Hematopoietic multipotent progenitor cell treated with erythropoietin and hydrocortisone succinate and interleukin-3 and kit ligand, for 6 days (in vitro differentiated cells): ENCODE data around the gene MARCHF10.
A peak's percentile ranks its signal among the peaks of the same experiment; 100 is the strongest.
"Not testable (repeated sequence)": the region's sequence is repeated elsewhere in the genome, so short reads cannot be mapped to it uniquely, and the experiment has no call there.

Source experiments
- DNase-seq: peaks from one replicate; pipeline ENCODE4 v3.0.0-alpha.2; 2015

Gene MARCHF10

DNA sequence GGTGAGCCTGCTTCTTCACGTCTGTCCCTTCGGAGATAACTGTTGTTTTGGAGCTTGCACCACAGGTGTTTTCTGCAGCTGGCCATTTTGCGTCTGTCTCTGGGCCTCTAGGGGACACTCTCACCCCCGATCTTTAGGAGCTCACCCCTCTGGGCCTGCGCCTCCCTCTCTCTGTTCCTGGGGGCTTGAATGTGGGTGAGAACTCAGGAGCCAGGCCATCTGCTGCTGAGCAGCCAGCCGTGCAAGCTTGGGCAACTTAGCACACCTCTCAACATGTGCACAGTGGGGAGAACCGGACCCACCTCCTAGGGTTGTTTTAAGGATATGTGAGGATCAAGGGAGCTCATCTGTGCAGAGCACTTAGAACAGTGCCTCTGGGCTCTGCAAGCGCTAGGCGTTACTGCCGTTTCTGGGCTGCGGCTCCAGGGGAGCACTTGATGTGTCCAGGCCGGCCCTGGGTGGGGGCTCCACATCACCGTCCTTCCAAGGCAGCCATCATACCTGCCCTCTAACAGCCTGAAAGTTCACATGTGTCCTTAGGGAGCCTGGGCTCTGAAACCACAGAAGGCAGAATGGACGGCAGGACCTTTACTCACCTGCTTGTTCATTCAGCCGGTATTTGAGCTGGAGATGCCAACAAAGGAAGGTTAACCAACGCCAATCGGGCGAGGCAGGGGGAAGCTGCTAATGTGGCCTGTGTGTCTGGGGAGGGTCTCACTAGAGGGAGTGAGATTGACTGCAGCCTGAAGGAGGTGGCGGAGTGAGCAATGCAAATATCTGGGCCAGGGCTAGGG is 114.3 kb downstream of the MARCHF10 start:
- peak; percentile 41 for DNase-seq

DNA sequence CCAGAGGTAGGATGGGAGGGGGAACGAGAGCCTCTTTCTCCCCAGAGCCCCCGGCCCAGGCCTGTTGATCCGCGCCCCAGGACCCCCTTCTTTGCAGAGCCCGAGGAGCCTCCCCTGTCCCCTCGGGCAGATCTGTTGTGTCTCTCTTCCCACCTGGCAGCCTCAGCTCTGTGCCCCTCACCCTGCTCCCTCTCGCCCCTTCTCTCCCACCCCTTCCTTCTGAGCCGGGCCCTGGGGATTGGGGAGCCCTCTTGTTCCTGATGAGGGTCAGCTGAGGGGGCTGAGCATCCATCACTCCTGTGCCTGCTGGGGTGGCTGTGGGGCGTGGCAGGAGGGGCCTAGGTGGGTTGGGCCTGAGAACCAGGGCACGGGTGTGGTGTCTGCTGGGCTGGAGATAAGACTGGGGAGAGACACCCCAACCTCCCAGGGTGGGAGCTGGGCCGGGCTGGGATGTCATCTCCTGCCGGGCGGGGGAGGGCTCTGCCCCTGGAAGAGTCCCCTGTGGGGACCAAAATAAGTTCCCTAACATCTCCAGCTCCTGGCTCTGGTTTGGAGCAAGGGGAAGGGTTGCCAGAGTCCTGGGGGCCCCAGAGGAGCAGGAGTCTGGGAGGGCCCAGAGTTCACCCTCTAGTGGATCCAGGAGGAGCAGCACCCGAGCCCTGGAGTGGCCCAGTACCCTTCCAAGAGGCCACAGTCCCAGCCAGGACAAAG is 115.2 kb downstream of the MARCHF10 start:
- peak; percentile 96 for DNase-seq

DNA sequence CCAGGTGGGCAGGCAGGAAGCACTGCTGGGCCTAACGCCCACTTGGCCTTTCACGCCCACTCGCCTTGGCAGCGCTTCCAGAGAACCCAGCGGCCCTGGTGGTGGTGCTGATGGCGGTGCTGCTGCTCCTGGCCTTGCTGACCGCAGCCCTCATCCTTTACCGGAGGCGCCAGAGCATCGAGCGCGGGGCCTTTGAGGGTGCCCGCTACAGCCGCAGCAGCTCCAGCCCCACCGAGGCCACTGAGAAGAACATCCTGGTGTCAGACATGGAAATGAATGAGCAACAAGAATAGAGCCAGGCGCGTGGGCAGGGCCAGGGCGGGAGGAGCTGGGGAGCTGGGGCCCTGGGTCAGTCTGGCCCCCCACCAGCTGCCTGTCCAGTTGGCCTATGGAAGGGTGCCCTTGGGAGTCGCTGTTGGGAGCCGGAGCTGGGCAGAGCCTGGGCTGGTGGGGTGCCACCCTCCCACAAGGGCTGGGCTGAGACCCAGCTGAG is 115.9 kb downstream of the MARCHF10 start:
- DNase-seq = peak; percentile 35

DNA sequence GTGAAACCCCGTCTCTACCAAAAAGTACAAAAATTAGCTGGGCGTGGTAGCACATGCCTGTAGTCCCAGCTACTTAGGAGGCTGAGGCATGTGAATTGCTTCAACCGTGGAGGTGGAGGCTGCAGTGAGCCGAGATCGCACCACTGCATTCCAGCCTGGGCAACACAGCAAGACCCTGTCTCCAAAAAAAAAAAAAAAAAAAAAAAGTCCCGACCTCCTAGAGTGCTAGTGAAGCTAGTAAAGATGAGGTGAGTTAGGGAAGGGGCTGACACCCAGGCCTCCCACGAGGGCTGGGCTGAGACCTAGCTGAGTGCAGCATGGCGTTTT is 116.6 kb downstream of the MARCHF10 start:
- DNase-seq = not testable (repeated sequence)

DNA sequence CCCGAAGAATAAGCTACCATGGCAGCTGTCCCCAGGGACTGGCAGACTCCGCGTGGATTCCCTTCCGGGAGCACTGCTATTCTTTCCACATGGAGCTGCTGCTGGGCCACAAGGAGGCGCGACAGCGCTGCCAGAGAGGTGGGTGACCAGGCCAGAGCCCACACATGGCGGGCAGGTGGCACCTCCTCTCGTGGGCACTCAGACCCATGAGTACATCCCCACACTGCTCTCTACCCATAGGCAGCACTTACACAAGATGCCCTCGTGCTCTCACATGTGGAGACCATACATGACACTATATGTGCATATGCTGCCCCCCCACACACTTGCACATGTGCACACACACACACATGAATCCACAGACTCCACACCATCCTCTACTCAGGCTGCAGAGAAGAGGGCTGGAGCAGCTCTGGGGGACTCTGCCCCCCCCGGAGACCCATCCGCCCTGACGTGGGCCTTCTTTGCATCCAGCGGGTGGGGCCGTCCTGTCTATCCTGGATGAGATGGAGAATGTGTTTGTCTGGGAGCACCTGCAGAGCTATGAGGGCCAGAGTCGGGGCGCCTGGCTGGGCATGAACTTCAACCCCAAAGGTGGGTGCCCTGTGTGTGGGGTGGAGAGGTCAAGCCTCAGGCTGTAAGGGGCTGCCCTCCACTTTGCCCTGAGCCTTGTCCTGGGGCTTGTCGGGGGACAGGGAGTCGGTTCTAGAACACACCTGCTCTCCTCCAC is 117.8 kb downstream of the MARCHF10 start:
- no peak for DNase-seq

DNA sequence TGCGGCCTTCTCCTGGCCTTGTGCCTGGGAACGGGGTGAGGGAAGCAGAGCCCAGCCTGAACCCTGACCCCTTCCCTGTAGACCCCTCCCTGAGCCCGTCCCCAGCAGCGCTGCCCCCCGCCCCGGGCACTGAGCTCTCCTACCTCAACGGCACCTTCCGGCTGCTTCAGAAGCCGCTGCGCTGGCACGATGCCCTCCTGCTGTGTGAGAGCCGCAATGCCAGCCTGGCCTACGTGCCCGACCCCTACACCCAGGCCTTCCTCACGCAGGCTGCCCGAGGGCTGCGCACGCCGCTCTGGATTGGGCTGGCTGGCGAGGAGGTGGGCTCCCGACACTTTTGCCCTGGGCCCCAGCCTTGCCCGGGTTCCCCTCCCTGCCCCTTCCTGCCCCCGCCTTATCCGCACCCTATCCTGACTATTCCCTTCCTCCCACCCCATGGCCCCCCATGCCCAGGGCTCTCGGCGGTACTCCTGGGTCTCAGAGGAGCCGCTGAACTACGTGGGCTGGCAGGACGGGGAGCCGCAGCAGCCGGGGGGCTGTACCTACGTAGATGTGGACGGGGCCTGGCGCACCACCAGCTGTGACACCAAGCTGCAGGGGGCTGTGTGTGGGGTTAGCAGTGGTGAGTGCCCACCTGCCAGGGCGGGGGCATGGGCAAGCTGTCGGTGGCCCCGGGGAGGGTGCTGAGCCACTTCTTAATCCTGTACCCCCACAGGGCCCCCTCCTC is 118.5 kb downstream of the MARCHF10 start:
- no peak for DNase-seq

DNA sequence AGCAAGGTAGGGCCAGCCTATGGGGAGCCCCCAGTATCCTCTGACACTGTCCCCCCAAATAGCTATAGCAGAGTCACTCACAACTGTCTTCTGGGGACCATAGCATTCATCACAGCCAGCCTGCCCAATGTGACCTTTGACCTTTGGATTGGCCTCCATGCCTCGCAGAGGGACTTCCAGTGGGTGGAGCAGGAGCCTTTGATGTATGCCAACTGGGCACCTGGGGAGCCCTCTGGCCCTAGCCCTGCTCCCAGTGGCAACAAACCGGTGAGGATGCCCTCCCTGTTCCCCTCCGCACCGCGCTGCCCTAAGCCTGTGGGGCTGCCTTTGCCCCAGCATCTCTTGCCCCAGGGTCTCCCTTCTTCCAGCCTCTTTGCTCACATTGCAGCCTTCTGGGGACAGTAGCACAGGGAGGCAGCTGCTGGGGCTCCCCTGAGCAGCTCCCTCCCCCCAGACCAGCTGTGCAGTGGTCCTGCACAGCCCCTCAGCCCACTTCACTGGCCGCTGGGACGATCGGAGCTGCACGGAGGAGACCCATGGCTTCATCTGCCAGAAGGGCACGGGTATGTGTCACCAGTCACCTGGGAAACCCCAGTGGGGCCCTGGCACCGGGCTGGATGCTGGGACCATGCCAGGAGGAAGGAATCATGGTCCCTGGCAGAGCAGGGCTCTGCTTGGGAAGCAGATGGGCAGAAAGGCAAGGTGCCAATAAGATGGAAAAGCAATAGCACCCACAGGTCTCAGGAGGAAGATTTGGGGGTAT is 119.5 kb downstream of the MARCHF10 start:
- no peak for DNase-seq

DNA sequence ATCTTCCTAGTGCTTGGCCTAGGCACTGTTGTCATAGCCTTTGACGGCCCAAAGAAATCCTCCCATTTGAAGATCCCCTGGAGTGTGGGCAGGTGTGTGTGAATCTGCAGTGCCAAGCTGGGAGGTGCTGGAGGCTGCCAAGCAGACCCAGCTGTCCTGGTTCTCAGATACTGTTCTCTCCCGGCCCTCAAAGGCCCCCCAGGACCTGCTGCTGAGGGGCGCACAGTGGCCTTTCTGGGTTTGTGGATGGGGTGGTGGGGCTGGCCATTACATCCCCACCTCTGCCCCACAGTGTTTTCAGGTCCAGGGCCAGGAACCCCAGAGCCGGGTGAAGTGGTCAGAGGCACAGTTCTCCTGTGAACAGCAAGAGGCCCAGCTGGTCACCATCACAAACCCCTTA is 120.1 kb downstream of the MARCHF10 start:
- no peak for DNase-seq

DNA sequence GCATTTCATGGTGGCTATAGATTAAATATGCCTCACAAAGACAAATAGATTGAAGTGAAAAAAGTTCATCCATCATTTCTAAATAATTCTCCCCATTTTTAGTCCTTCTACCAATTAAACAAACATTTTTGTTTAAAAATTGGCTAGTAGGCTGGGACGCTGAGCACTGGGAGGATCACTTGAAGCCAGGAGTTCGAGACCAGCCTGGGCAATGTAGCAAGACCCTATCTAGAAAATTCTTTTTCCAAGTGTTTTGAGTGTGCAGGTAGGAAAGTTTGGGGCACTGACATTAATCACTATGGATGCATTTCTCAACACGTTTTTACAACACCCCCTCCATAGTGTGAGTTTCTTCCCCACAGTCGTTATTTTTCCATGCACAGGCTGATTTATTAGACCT is 123.9 kb downstream of the MARCHF10 start:
- no peak for DNase-seq

DNA sequence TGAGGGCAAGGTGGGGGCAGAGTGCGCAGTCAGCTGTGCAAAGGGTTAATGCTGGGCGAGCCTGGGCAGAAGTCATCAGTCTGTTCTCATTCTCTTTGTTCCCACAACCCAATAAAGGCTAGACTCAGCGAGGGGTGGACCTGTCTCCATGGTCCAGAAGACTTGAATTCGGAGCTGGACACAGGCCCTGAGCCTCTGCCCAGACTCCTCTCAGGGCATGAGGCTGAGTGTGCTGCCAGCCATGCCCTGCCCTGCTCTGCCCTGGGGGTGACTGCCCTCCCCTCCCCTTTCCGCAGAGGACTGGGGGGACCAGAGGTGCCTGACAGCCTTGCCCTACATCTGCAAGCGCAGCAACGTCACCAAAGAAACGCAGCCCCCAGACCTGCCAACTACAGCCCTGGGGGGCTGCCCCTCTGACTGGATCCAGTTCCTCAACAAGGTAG is 126.2 kb downstream of the MARCHF10 start:
- DNase-seq = no peak

DNA sequence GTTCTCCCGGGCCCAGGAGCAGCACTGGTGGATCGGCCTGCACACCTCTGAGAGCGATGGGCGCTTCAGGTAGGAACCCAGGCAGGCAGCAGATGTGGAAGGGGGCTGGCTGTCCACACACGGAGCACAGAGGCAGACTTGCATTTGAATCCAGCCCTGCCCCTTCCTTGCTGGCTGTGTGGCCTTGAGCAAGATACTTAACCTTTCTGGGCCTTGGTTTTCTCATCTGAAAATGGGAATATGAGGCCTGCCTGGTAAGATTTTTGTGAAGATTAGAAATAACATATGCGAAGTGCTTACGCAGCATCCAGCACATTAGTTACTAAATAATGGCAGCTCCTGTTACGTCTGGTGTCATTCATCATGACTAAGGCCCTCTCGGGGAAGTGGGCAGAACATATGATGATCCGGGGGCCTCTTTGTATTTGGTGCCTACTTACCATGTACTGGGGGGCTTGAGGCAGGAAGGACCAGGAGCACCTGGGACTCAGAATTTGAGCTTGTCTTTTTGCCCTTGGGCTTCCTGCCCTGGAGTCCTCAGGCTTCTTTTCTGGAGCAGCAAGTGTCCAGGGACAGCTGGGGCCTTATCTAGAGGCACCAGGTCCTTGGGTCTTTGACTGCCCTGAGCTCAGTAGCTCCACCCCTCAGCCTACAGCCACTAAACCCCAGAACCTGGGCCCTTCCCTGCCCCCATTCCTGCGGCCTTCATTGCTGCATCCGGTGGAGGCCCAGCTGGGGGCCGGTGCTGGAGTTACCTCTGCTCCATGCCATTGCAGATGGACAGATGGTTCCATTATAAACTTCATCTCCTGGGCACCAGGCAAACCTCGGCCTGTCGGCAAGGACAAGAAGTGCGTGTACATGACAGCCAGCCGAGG is 126.8 kb downstream of the MARCHF10 start:
- peak; percentile 77 for DNase-seq

DNA sequence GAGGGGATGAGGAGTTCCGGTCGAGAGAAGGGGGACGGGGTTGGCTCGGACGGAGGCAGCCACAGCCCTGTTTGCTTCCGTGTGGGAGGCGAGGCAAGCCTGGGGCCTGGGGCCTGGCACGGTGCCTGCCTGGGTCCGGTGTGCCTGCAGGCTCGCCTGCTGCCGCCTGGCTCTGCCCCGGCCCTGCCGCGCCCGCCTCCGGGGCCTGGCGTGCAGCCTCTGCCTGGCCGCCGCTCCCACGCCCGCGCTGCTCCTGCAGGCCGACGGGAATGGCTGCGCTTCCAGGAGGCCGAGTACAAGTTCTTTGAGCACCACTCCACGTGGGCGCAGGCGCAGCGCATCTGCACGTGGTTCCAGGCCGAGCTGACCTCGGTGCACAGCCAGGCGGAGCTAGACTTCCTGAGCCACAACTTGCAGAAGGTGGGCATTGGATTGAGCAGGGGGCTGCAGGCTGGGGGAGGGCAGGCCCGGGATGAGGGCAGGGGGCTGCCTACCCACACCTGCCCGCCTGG is 127.5 kb downstream of the MARCHF10 start:
- DNase-seq = no peak

DNA sequence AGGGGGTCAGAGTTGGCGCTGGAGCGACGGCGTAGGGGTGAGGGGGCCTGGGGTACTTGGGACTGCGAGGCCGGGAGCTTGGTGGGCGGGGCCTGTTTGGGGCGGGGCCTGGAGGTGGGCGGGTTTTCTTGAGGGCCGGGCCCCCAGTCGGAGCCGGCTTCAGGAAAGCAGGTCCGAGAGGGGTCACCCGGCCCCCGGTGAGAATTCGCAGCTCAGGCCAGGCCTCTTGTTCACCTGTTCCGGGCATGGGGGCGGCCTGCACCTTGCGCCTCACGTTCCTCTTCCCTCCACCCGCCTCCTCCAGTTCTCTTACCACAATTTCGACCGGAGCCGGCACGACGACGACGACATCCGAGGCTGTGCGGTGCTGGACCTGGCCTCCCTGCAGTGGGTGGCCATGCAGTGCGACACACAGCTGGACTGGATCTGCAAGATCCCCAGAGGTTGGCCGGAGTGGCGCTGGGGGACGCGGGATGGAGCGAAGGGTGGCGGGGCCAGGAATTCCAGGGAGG is 128.2 kb downstream of the MARCHF10 start:
- no peak for DNase-seq

DNA sequence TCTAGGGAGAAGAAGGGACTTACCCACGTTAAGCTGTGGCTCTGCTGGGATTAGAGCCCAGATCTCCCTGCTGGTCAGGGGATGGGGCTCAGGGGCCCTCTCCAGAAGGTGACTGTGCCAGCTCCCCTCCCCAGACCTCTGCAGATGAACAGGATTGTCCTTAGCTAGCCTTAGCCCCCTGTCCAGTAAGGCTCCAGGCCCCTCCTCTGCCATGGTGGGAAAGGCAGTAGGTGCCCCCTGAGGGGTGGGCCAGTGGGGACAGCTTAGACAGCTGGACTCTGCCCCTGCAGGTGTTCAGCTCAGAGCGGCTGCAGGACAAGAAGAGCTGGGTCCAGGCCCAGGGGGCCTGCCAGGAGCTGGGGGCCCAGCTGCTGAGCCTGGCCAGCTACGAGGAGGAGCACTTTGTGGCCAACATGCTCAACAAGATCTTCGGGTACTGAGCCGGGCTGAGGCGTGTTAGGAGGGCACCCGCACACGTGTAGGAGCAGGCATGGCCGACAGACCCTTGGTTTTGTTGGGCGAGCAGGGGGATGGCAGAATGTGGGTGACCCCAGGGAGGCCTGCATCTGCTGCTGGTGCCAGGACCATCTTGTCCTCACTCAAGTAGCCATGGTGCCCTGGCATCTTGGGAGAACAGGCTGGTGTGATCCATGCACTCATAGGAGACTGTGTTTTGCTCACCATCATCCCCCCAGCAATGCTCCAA is 129.7 kb downstream of the MARCHF10 start:
- DNase-seq = no peak

DNA sequence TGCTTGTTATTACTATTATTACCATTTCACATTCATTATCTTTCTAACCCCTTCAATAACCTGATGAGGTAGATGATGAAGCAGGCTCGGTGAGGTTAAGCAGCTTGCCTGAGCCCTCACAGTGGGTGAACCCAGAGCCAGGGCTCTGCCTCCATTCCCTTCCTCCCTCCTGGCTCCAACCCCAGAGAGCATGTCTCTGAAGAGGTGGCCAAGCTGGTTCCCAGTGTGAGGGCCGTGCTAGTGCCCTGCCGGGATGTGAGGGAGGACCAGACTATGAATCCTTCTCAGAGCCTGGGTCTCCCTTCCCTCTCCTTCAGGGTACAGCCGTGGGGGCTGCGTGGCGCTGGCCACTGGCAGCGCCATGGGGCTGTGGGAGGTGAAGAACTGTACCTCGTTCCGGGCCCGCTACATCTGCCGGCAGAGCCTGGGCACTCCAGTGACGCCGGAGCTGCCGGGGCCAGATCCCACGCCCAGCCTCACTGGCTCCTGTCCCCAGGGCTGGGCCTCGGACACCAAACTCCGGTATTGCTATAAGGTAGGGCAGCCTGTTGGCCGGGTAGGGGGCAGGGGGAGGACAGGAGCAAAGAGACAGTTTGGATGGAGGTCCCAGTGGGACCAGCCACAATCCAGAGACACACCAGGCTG is 131.0 kb downstream of the MARCHF10 start:
- no peak for DNase-seq

DNA sequence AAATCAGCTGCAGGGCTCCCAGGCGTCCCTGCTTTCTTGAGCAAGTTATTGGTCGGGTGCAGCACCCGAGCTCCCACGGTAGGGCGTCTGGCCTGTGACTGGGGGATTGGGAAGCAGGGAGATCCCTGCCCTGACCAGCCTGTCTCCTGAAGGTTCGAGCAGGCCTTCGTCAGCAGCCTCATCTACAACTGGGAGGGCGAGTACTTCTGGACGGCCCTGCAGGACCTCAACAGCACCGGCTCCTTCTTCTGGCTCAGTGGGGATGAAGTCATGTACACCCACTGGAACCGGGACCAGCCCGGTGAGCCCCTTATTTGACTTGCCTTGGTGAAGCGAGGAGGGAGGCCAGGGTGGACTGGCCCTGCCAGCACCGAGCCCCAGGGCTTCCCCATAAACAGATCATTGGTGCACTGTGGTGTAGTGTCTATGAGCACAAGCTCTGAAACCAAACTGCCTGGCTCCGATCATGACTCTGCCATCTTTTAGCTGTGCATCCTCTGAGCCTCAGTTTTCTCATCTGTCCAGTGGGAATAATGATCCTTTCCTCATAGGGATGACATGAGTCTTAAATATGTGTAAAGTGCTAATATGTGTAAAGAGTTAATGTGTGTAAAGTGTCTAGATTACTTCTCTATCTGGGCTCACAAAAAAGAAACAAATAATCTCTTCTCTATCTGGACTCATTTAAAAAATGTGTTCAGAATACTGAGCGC is 131.7 kb downstream of the MARCHF10 start:
- DNase-seq = no peak

DNA sequence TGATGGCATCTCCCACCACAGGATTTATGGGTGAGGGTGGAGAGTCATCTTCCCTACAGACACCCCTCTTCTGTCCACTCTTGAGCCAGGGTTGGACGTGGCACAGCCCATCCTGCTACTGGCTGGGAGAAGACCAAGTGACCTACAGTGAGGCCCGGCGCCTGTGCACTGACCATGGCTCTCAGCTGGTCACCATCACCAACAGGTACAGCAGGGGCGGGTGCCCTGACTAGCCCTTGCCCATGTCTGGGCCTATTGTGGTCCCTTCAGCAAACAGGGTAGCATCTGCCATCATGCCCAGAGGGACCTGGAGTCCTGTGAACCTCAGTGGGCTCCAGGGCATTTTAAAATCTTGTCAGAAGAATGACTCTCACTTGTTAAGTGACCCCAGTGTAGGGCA is 132.4 kb downstream of the MARCHF10 start:
- DNase-seq = no peak

DNA sequence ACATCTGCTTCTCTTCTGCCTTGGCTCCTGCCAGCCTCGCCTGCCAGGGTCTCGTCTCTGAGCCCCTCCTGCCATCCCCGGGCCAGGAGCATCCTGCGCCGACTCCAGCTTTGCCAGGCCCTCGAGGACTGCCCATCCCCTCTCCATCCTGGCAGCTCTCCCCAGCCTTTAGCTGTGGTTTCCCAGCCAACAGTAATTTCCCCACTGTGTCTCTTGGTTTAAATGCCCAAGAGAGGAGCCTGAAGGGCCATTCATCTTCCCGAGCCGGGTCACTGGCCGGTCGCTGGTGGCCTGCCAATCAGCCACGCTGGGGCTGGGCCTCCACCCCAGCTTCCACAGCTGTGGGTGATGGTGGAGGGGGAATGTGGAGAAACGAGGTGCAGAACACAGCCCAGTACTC is 132.9 kb downstream of the MARCHF10 start:
- no peak for DNase-seq

DNA sequence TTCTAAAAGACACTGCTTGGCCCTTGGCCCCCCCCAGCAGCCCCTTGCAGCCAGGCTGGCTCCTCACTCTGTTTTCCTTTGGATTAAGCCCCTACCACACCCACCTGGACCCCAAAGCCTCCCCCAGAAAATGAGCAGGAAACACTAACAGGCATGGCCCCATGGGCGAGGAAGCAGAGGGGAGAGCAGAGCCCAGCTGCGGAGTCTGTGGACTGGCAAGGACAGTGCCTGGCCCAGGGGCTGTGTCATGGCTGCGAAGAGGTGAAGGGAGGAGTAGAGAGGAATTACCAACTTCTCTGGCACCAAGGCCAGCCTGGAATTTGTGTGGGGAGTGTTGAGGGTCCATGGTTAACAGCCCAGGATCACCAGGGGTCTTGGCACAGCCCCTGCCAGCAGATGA is 133.3 kb downstream of the MARCHF10 start:
- no peak for DNase-seq
